GM23338 (cell line): ENCODE results near the gene TBL1XR1. TPM values are rescaled to one million over a fixed set of nuclear protein-coding genes. Genes with fewer than 3 reads are reported as not detected.

Experiments
- ATAC-seq: fragments of 200-7000 bp; cut with Tn5 transposase; 3 replicates; pipeline ENCODE4 v1.9.1; 2020
- DNase-seq: peaks from one replicate; pipeline ENCODE4 v3.0.0-alpha.2; 2015; ENCODE audit warnings: low spot score
- H2AFZ ChIP-seq: fragments of 200-600 bp; sonication (generic); 2 replicates; pipeline ENCODE4 v1.8.0; 2016; ENCODE audit warnings: antibody characterized with exemption, mild to moderate bottlenecking, moderate library complexity
- H3F3A ChIP-seq: fragments of 200-600 bp; sonication (generic); replicated peaks from 2 replicates; pipeline ENCODE4 v1.8.0; 2017; ENCODE audit warnings: antibody characterized with exemption, mixed run types, low read depth
- H3K27ac ChIP-seq: fragments of 200-600 bp; sonication (generic); 2 replicates; pipeline ENCODE4 v1.6.1; 2016; ENCODE audit warnings: low read depth
- H3K27me3 ChIP-seq: fragments of 200-600 bp; sonication (generic); 2 replicates; pipeline ENCODE4 v1.8.0; 2016; ENCODE audit warnings: mild to moderate bottlenecking, mixed run types, moderate library complexity; ENCODE audit not compliant: insufficient read depth
- H3K36me3 ChIP-seq: fragments of 200-600 bp; sonication (generic); 2 replicates; pipeline ENCODE4 v1.8.0; 2016; ENCODE audit warnings: mild to moderate bottlenecking; ENCODE audit not compliant: insufficient read depth
- H3K4me1 ChIP-seq: fragments of 200-600 bp; sonication (generic); 2 replicates; pipeline ENCODE4 v1.8.0; 2016; ENCODE audit warnings: mild to moderate bottlenecking, moderate library complexity; ENCODE audit not compliant: insufficient read depth
- H3K4me2 ChIP-seq: fragments of 200-600 bp; sonication (generic); 2 replicates; pipeline ENCODE4 v1.7.1; 2017; ENCODE audit warnings: mixed run types
- H3K4me3 ChIP-seq: fragments of 200-600 bp; sonication (generic); 2 replicates; pipeline ENCODE4 v1.6.1; 2016; ENCODE audit warnings: mixed run types
- H3K79me2 ChIP-seq: fragments of 200-600 bp; sonication (generic); replicated peaks from 2 replicates; pipeline ENCODE4 v1.8.0; 2017; ENCODE audit warnings: mild to moderate bottlenecking; ENCODE audit not compliant: insufficient read depth
- H3K9me2 ChIP-seq: fragments of 200-600 bp; sonication (generic); 2 replicates; pipeline ENCODE4 v1.8.0; 2017; ENCODE audit not compliant: insufficient read depth
- H4K20me1 ChIP-seq: fragments of 200-600 bp; sonication (generic); replicated peaks from 2 replicates; pipeline ENCODE4 v1.8.0; 2017; ENCODE audit warnings: mild to moderate bottlenecking; ENCODE audit not compliant: insufficient read depth
- H3K27ac Mint-ChIP-seq: 2 replicates; pipeline ENCODE4 v1.8.0; 2020; ENCODE audit warnings: inconsistent platforms, mild to moderate bottlenecking, moderate library complexity, mixed read lengths
- H3K27me3 Mint-ChIP-seq: 3 replicates; pipeline ENCODE4 v1.8.0; 2022; ENCODE audit warnings: low read depth, mild to moderate bottlenecking, moderate library complexity, mixed read lengths, inconsistent platforms; ENCODE audit not compliant: insufficient read depth, poor library complexity
- H3K36me3 Mint-ChIP-seq: 3 replicates; pipeline ENCODE4 v1.8.0; 2021; ENCODE audit warnings: low read depth, mild to moderate bottlenecking, inconsistent platforms, moderate library complexity, mixed read lengths
- H3K4me1 Mint-ChIP-seq: 3 replicates; pipeline ENCODE4 v1.8.0; 2020; ENCODE audit warnings: mild to moderate bottlenecking, inconsistent platforms, mixed read lengths
- H3K4me3 Mint-ChIP-seq: 3 replicates; pipeline ENCODE4 v1.8.0; 2021; ENCODE audit warnings: moderate library complexity, mild to moderate bottlenecking, inconsistent platforms, mixed read lengths
- H3K9me3 Mint-ChIP-seq: 3 replicates; pipeline ENCODE4 v1.8.0; 2020; ENCODE audit warnings: moderate library complexity, mild to moderate bottlenecking, inconsistent platforms, mixed read lengths
- CREB1 ChIP-seq: fragments of 250-450 bp; sonication (Bioruptor Pico); IDR thresholded peaks from 2 replicates; pipeline ENCODE4 v1.5.0; 2020; ENCODE audit warnings: low read depth, mild to moderate bottlenecking, moderate library complexity
- ETS1 ChIP-seq: IDR thresholded peaks from 2 replicates; pipeline ENCODE4 v1.6.1; 2016; ENCODE audit warnings: antibody characterized with exemption
- EZH2 ChIP-seq: fragments of 200-600 bp; sonication (generic); IDR thresholded peaks from one replicate; pipeline ENCODE4 v1.8.0; 2017; ENCODE audit warnings: antibody characterized with exemption, mild to moderate bottlenecking, low read depth; ENCODE audit not compliant: unreplicated experiment
- EZH2phosphoT487 ChIP-seq: fragments of 200-600 bp; sonication (generic); IDR thresholded peaks from one replicate; pipeline ENCODE4 v1.8.1; 2018; ENCODE audit warnings: antibody characterized with exemption; ENCODE audit not compliant: unreplicated experiment
- JUNB ChIP-seq: IDR thresholded peaks from one replicate; pipeline ENCODE4 v1.6.1; 2016; ENCODE audit warnings: antibody characterized with exemption; ENCODE audit not compliant: unreplicated experiment
- NANOG ChIP-seq: IDR thresholded peaks from 2 replicates; pipeline ENCODE4 v1.6.1; 2016; ENCODE audit warnings: antibody characterized with exemption, borderline replicate concordance
- STAT1 ChIP-seq: IDR thresholded peaks from one replicate; pipeline ENCODE4 v1.6.1; 2016; ENCODE audit warnings: antibody characterized with exemption; ENCODE audit not compliant: unreplicated experiment
- ZNF114 ChIP-seq: fragments of 250-450 bp; sonication (Bioruptor Pico); IDR thresholded peaks from 2 replicates; pipeline ENCODE4 v1.5.0; 2020; ENCODE audit warnings: mild to moderate bottlenecking, moderate library complexity
- ZNF331 ChIP-seq: fragments of 250-450 bp; sonication (Bioruptor Pico); IDR thresholded peaks from 2 replicates; pipeline ENCODE4 v1.5.0; 2020; ENCODE audit warnings: low read depth, mild to moderate bottlenecking, moderate library complexity
- polyA plus RNA-seq: library from polyadenylated mRNA; unstranded; fragments of >200 nt; fragmentation: Nextera tagmentation; extraction: Ambion mirVana; gene quantifications from 2 replicates; pipeline ENCODE4 v1.2.1, GENCODE V29; 2016
- total RNA-seq: library from RNA; depleted of rRNA; stranded (reverse); fragments of >200 nt; shearing (Covaris generic); gene quantifications from 2 replicates; pipeline ENCODE4 v1.2.3, GENCODE V29; 2014
- TF ChIP-seq, protein P1 (sequence below), 2 experiments: fragments of 200-600 bp in 1 of 2; sonication (generic) in 1 of 2; conservative IDR thresholded peaks; 2 replicates each; pipeline versions ENCODE4 v1.5.1 to v1.6.1; 2016 to 2017; ENCODE audit warnings: antibody characterized with exemption in 2 of 2, low read depth in 2 of 2, mild to moderate bottlenecking in 2 of 2, moderate library complexity in 1 of 2
- TF ChIP-seq, protein P2 (sequence below): IDR thresholded peaks from one replicate; pipeline ENCODE4 v1.6.1; 2018; ENCODE audit warnings: antibody characterized with exemption; ENCODE audit not compliant: unreplicated experiment

The TBL1XR1 gene
- total and polyA plus RNA-seq, 2 experiments from 2014 or later = 49.6 to 122 TPM

GRCh38 chr3:177058648-177059047 is 138.6 kb downstream of the TBL1XR1 start (continued):
- no peak for TF ChIP-seq ETS1
- TF ChIP-seq STAT1 = no peak
- TF ChIP-seq, protein P1, sequence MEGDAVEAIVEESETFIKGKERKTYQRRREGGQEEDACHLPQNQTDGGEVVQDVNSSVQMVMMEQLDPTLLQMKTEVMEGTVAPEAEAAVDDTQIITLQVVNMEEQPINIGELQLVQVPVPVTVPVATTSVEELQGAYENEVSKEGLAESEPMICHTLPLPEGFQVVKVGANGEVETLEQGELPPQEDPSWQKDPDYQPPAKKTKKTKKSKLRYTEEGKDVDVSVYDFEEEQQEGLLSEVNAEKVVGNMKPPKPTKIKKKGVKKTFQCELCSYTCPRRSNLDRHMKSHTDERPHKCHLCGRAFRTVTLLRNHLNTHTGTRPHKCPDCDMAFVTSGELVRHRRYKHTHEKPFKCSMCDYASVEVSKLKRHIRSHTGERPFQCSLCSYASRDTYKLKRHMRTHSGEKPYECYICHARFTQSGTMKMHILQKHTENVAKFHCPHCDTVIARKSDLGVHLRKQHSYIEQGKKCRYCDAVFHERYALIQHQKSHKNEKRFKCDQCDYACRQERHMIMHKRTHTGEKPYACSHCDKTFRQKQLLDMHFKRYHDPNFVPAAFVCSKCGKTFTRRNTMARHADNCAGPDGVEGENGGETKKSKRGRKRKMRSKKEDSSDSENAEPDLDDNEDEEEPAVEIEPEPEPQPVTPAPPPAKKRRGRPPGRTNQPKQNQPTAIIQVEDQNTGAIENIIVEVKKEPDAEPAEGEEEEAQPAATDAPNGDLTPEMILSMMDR (conservative IDR thresholded peaks at IDR 0.05; ENCODE audit: low read depth in 2 of 2) = no peak

DNA sequence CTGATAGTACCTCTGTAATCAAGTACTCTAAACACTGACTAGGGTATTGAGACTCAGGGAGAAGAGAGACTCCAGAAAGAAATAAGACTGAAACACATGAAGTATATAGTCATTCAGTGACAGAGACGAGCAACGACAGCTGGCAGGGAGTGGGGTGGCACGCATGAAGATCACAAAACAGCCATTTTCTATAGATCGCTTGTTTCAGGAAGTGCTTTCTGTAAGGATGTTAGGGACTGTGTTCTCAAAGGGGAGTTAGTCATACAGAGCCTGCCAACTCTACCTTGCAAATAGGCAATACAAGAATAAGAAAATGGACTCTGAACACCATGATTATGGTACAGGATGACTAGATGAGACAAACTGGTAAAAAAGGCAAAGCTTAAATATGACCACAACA is 139.5 kb downstream of the TBL1XR1 start:
- ATAC-seq = no peak
- Histone ChIP-seq H4K20me1 (peaks cover 14% of the 10 kb centered on the region; the same call in 1 of the 2 replicates), H3K27ac (no peak overlapping the region), H3K79me2 (peaks cover 90% of the 10 kb centered on the region), H3K4me3 (no peak overlapping the region), H3K9me2 (no peaks in the 10 kb centered on the region), H3K36me3 (no peaks in the 10 kb centered on the region), H3F3A (no peaks in the 10 kb centered on the region), H3K4me1 (peaks cover 22% of the 10 kb centered on the region), H3K4me2 (no peak overlapping the region), H2AFZ (no peak overlapping the region), H3K27me3 (no peaks in the 10 kb centered on the region)
- no peak for DNase-seq
- H3K27me3 Mint-ChIP-seq = no peaks in the 10 kb centered on the region
- no peak overlapping the region for H3K4me3 Mint-ChIP-seq
- no peaks in the 10 kb centered on the region for H3K9me3 Mint-ChIP-seq
- peaks cover 16% of the 10 kb centered on the region for H3K4me1 Mint-ChIP-seq
- H3K36me3 Mint-ChIP-seq = peaks cover 6% of the 10 kb centered on the region; the same call in 2 of the 3 replicates
- no peak overlapping the region for H3K27ac Mint-ChIP-seq
- no peak for TF ChIP-seq ZNF331 (CRISPR knock-in tag)
- TF ChIP-seq STAT1 = no peak
- TF ChIP-seq NANOG = no peak
- TF ChIP-seq EZH2 = no peak
- no peak for TF ChIP-seq ETS1
- TF ChIP-seq, protein P2, sequence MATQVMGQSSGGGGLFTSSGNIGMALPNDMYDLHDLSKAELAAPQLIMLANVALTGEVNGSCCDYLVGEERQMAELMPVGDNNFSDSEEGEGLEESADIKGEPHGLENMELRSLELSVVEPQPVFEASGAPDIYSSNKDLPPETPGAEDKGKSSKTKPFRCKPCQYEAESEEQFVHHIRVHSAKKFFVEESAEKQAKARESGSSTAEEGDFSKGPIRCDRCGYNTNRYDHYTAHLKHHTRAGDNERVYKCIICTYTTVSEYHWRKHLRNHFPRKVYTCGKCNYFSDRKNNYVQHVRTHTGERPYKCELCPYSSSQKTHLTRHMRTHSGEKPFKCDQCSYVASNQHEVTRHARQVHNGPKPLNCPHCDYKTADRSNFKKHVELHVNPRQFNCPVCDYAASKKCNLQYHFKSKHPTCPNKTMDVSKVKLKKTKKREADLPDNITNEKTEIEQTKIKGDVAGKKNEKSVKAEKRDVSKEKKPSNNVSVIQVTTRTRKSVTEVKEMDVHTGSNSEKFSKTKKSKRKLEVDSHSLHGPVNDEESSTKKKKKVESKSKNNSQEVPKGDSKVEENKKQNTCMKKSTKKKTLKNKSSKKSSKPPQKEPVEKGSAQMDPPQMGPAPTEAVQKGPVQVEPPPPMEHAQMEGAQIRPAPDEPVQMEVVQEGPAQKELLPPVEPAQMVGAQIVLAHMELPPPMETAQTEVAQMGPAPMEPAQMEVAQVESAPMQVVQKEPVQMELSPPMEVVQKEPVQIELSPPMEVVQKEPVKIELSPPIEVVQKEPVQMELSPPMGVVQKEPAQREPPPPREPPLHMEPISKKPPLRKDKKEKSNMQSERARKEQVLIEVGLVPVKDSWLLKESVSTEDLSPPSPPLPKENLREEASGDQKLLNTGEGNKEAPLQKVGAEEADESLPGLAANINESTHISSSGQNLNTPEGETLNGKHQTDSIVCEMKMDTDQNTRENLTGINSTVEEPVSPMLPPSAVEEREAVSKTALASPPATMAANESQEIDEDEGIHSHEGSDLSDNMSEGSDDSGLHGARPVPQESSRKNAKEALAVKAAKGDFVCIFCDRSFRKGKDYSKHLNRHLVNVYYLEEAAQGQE = no peak
- TF ChIP-seq ZNF114 (CRISPR knock-in tag) = no peak
- no peak for TF ChIP-seq EZH2phosphoT487
- no peak for TF ChIP-seq CREB1 (CRISPR knock-in tag)
- TF ChIP-seq JUNB = no peak
